LNCaP clone FGC (cell line): ENCODE results near the gene RSPO1.

Source experiments
- DNase-seq: peaks from one replicate; pipeline ENCODE4 v3.0.0-alpha.2; 2011; ENCODE audit warnings: low read depth
- H3K4me3 ChIP-seq: 2 replicates; pipeline ENCODE4 v1.5.1; 2011; ENCODE audit warnings: mild to moderate bottlenecking, low read depth, low read length, control low read depth
- CTCF ChIP-seq: IDR thresholded peaks from 2 replicates; pipeline ENCODE4 v1.5.1; 2012; ENCODE audit warnings: mild to moderate bottlenecking; ENCODE audit not compliant: control insufficient read depth, insufficient read depth; ENCODE audit errors: extremely low read depth

Gene RSPO1

GRCh38 chr1:37673920-37674319 is 39.2 kb upstream of the RSPO1 start:
- TF ChIP-seq CTCF = no peak
- DNase-seq = no peak
- H3K4me3 ChIP-seq = no peak overlapping the region

DNA sequence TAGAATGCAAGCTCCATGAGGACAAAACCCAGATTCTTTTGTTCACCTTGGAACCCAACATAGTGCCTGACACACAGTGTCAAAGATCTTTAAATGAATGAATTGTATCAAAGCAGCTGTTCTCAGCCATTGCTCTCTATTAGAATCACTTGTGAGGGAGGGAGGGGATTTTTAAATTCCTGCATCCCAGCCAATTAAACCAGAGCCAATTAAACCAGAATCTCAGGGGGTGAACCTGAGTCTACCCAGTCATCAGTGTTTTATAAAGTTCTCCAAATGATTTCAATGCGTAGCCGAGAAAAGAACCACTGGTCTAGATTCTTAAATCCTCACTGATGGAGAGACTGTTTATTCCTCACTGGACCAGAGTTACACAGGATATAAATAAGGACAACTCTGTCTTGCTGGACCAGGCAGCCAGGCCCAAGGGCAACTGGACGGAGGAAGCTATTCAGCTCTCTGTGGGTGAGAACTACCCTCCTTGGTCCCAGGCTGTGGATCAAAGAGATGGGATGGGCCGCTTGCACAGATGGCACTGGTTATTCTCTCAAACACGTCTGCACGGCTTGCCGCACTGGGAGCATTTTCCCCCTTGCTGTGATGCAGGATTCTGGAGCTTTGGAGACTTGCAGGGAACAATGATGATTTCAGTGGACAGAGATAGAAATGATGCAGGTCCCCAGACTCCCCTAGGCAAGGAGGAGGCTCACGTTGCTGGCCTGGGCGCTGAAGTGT is 37.6 kb upstream of the RSPO1 start:
- DNase-seq = no peak
- no peak for TF ChIP-seq CTCF
- H3K4me3 ChIP-seq = no peak overlapping the region

- no peak for TF ChIP-seq CTCF
- H3K4me3 ChIP-seq = no peak overlapping the region
- no peak for DNase-seq
Measured at GRCh38 chr1:37671261-37671660, 36.6 kb upstream of the RSPO1 start.

DNA sequence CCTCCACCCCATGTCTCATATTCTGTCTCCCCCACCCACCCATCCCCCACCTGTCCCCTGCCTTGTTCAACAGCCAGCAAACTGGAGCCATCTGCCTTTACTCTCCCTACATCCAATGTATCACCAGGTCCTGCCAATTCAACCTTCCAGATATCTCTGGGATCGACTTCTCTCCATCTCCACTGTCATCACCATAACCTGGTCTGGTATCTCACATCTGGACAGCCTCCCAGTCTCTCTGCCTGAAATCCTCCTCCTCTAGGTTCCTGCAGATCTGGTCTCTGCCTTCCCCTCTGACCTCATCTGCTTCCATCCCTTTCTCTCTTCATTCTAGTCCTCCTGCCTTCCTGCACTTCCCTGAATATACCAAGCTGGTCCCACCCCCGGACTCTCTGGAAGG is 35.4 kb upstream of the RSPO1 start:
- H3K4me3 ChIP-seq = no peak overlapping the region
- no peak for DNase-seq
- no peak for TF ChIP-seq CTCF

- DNase-seq = no peak
- TF ChIP-seq CTCF = no peak
- H3K4me3 ChIP-seq = no peak overlapping the region
Measured at GRCh38 chr1:37667023-37667671, 32.5 kb upstream of the RSPO1 start.

- H3K4me3 ChIP-seq = no peak overlapping the region
- DNase-seq = peak; percentile 14
- no peak for TF ChIP-seq CTCF
Measured at GRCh38 chr1:37666241-37666867, 31.7 kb upstream of the RSPO1 start.
